ENCODE results near the gene BTBD9. TPM values are rescaled to one million over a fixed set of nuclear protein-coding genes. Genes with fewer than 3 reads are reported as not detected.

The BTBD9 gene
- polyA plus RNA-seq, 1 experiment = 5.4 TPM

DNA sequence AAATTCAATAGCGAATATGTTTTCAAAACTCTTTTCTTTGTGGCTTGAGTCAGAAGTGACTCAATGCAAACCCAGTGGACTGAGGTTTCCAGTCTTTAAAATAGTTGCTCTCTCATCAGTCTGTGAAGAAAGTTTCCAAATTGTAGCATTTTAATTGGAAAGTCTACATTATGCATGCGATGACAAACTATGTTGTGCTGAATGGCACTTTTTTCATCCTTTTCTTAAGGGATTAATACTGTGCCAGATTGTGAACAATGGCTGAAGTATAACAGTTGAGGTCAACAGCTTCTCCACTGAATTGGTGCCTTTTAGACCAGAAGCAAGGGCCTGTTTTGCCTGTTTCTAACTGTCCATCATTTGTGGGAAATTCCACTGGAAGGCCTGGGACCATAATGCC lies 377.1 kb downstream of the BTBD9 start:
- ChIA-PET CTCF (interaction anchor here (0.9 to 1.2 kb wide), 2 partner anchors 10 to 336 kb away, joined by 5 to 6 read pairs; no protein-coding TSS in a partner anchor), POLR2A (no interaction called here)
- peak; percentile 52 for DNase-seq (ENCODE audit: low read depth)
- no peak overlapping the region for H3K4me3 ChIP-seq (ENCODE audit: low read depth, low read length)
- no peaks in the 10 kb centered on the region for H3K27me3 ChIP-seq (ENCODE audit: control insufficient read depth, insufficient read depth, low read length)
- H3K36me3 ChIP-seq (ENCODE audit: control insufficient read depth, insufficient read depth, low read length) = no peaks in the 10 kb centered on the region
- TF ChIP-seq, protein P1, sequence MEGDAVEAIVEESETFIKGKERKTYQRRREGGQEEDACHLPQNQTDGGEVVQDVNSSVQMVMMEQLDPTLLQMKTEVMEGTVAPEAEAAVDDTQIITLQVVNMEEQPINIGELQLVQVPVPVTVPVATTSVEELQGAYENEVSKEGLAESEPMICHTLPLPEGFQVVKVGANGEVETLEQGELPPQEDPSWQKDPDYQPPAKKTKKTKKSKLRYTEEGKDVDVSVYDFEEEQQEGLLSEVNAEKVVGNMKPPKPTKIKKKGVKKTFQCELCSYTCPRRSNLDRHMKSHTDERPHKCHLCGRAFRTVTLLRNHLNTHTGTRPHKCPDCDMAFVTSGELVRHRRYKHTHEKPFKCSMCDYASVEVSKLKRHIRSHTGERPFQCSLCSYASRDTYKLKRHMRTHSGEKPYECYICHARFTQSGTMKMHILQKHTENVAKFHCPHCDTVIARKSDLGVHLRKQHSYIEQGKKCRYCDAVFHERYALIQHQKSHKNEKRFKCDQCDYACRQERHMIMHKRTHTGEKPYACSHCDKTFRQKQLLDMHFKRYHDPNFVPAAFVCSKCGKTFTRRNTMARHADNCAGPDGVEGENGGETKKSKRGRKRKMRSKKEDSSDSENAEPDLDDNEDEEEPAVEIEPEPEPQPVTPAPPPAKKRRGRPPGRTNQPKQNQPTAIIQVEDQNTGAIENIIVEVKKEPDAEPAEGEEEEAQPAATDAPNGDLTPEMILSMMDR (IDR thresholded peaks at IDR 0.05; ENCODE audit: insufficient read depth, low read depth, low read length) = no peak

DNA sequence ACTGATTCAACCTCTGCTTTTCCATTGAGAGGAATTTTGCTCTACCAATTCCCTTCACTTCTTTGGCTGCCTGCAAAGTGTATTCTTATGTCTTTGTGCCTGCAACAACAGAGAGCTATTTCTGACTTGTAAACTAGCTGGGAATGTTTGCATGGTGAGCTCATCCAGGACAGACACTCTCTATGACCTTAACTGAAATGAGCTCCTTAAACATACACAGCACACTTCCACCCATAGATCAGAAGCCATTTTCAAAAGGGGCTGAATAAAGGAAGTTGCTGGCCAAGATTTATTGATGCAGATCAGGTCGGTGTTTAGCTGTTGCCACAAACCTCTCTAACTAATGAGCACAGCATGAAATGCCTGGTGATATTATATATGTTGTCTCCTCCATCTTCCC lies 377.7 kb downstream of the BTBD9 start:
- TF ChIP-seq, protein P1 (IDR thresholded peaks at IDR 0.05; ENCODE audit: insufficient read depth, low read depth, low read length) = no peak
- Histone ChIP-seq H3K36me3 (ENCODE audit: control insufficient read depth, insufficient read depth, low read length) (no peaks in the 10 kb centered on the region), H3K4me3 (ENCODE audit: low read depth, low read length) (no peak overlapping the region), H3K27me3 (ENCODE audit: control insufficient read depth, insufficient read depth, low read length) (no peaks in the 10 kb centered on the region)
- CTCF ChIA-PET = interaction anchor here (0.9 to 1.2 kb wide), 2 partner anchors 9 to 335 kb away, joined by 5 to 6 read pairs; no protein-coding TSS in a partner anchor
- peak; percentile 58 for DNase-seq (ENCODE audit: low read depth)
- POLR2A ChIA-PET = interaction anchor here (0.8 kb wide), 1 partner anchor 19 kb away, joined by 11 read pairs; no protein-coding TSS in a partner anchor

DNA sequence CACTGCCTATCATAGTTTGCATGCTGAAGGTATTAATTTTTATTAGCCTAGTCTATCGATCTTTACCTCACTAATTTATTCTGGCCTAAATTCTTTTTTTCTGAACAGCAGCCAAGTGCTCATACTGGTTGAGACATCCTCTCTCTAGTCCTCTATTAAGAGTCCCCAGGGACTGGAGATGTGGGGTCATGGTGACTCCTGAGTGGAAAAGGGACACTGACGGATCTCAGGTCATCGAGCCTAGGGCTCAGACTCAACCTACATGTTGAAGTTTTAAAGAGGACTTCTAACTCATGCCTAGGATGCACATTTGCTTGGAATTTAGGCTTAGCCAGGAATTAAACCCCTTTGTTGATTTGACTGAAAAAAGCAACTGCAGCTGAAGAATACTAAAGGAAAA lies 378.1 kb downstream of the BTBD9 start:
- H3K27me3 ChIP-seq (ENCODE audit: control insufficient read depth, insufficient read depth, low read length) = no peaks in the 10 kb centered on the region
- no peak overlapping the region for H3K4me3 ChIP-seq (ENCODE audit: low read depth, low read length)
- TF ChIP-seq, protein P1 (IDR thresholded peaks at IDR 0.05; ENCODE audit: insufficient read depth, low read depth, low read length) = no peak
- ChIA-PET CTCF (interaction anchor here (0.9 to 1.4 kb wide), 5 partner anchors 8 to 335 kb away, joined by 3 to 6 read pairs (median 4); no protein-coding TSS in a partner anchor), POLR2A (interaction anchor here (0.8 kb wide), 1 partner anchor 19 kb away, joined by 11 read pairs; no protein-coding TSS in a partner anchor)
- no peaks in the 10 kb centered on the region for H3K36me3 ChIP-seq (ENCODE audit: control insufficient read depth, insufficient read depth, low read length)
- DNase-seq (ENCODE audit: low read depth) = no peak

DNA sequence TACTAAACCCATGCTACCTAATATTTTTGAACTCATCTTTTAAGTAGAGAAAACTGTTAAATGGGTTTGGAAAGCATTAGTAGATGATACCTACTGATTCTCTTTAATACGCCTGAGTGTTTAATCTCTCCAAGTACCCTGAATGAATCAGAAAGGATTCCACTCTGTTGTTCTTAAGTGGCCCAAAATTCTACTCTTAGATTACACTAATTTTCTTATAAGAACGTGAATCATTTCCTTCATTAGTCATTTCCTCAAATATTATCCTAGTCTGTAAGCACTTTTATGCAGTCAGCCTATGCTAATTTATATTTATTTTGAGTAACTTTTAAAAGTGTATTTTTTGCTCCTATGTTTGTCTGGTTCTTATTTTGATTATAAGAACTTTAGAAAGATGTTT lies 380.0 kb downstream of the BTBD9 start:
- H3K27me3 ChIP-seq (ENCODE audit: control insufficient read depth, insufficient read depth, low read length) = no peaks in the 10 kb centered on the region
- peak; percentile 51 for DNase-seq (ENCODE audit: low read depth)
- H3K4me3 ChIP-seq (ENCODE audit: low read depth, low read length) = no peak overlapping the region
- POLR2A ChIA-PET = no interaction called here
- H3K36me3 ChIP-seq (ENCODE audit: control insufficient read depth, insufficient read depth, low read length) = no peaks in the 10 kb centered on the region
- CTCF ChIA-PET = no interaction called here
- TF ChIP-seq, protein P1 (IDR thresholded peaks at IDR 0.05; ENCODE audit: insufficient read depth, low read depth, low read length) = no peak

DNA sequence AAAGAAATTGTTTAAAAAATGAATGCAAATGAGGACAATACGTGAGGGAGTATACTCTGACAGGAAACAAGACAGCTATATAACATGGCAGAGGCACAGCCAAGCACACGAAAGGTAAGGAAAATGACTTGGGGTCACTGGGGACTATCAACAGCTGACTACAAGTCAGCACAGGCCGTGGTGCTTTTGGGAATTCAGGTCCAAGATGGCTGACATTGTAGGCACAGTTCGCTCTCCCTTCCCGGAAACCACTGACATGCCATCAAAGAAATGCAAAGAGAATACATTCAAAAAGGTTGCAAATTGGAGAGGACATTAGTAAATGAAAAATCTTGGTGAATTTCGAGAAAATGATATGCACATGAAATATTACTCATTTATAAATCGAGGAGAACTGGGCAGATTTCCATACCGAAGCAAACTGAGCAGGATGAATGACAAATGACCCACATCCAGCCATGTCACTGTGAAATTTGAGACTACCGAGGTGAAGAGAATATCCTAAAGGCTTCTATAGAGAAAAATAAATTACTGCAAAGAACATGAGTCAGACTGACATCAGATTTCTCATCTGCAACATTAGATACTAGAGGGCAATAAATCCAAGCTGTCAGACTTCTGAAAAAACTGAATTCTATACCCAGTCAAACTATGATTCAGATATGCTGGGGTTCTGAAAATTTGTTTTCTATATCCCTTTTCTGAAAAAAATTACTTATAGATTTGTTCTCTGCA lies 391.1 kb downstream of the BTBD9 start:
- POLR2A ChIA-PET = no interaction called here
- TF ChIP-seq, protein P1 (IDR thresholded peaks at IDR 0.05; ENCODE audit: insufficient read depth, low read depth, low read length) = no peak
- Histone ChIP-seq H3K27me3 (ENCODE audit: control insufficient read depth, insufficient read depth, low read length) (no peaks in the 10 kb centered on the region), H3K4me3 (ENCODE audit: low read depth, low read length) (no peak overlapping the region), H3K36me3 (ENCODE audit: control insufficient read depth, insufficient read depth, low read length) (peaks cover 2% of the 10 kb centered on the region; the same call in 1 of the 2 replicates)
- CTCF ChIA-PET = interaction anchor here (0.5 to 1.0 kb wide), 2 partner anchors 101 to 240 kb away, joined by 3 read pairs; no protein-coding TSS in a partner anchor
- DNase-seq (ENCODE audit: low read depth) = no peak

Measured in BJ (cell line).